Gastroesophageal sphincter (tissue), 4 donors: ENCODE data around the gene ADAMTSL3. TPM values are rescaled to one million over a fixed set of nuclear protein-coding genes. Genes with fewer than 3 reads are reported as not detected.
"Not testable (repeated sequence)": the region's sequence is repeated elsewhere in the genome, so short reads cannot be mapped to it uniquely, and the experiment has no call there.

Experiments used
- ATAC-seq: fragments of 150-250 bp; one replicate; pipeline ENCODE4 v1.9.1; 2016; ENCODE audit warnings: mild to moderate bottlenecking, moderate library complexity
- H3K27ac ChIP-seq, 4 donors: fragments of 200-600 bp; sonication (generic) in 3 of 4; 1 replicate in 3 of 4; 2 replicates in 1 of 4; pipeline ENCODE4 v1.5.1; 2016 to 2019
- H3K27me3 ChIP-seq: fragments of 200-600 bp; sonication (generic); one replicate; pipeline ENCODE4 v1.5.1; 2019
- H3K36me3 ChIP-seq, 2 donors: fragments of 200-600 bp; sonication (generic); one replicate each; pipeline ENCODE4 v1.5.1; 2019; ENCODE audit warnings: control low read depth in 1 of 2
- H3K4me1 ChIP-seq, 3 donors: fragments of 200-600 bp; sonication (generic); 1 replicate in 2 of 3; 2 replicates in 1 of 3; pipeline ENCODE4 v1.5.1; 2016 to 2019; ENCODE audit warnings: control low read depth in 2 of 3
- H3K4me3 ChIP-seq, 2 donors: fragments of 200-600 bp; sonication (generic); one replicate each; pipeline ENCODE4 v1.5.1; 2019; ENCODE audit warnings: mild to moderate bottlenecking in 1 of 2, moderate library complexity in 1 of 2
- H3K9me3 ChIP-seq, 3 donors: fragments of 200-600 bp; sonication (generic); one replicate each; pipeline ENCODE4 v1.5.1; 2017 to 2019; ENCODE audit warnings: control low read depth in 2 of 3
- CTCF ChIP-seq, 4 experiments: fragments of 200-600 bp in 2 of 4; fragments of 450-650 bp in 2 of 4; sonication (generic) in 1 of 4; IDR thresholded peaks; one replicate each; pipeline ENCODE4 v1.5.1; 2017 to 2019; ENCODE audit warnings: antibody characterized with exemption in 4 of 4, mild to moderate bottlenecking in 2 of 4, moderate library complexity in 2 of 4
- POLR2A ChIP-seq, 2 donors: fragments of 450-650 bp; IDR thresholded peaks; one replicate each; pipeline ENCODE4 v1.6.1; 2017; ENCODE audit warnings: antibody characterized with exemption in 2 of 2, mild to moderate bottlenecking in 2 of 2, moderate library complexity in 1 of 2
- POLR2AphosphoS5 ChIP-seq: sonication (generic); formaldehyde crosslinking; IDR thresholded peaks from one replicate; pipeline ENCODE4 v1.6.1; 2017; ENCODE audit warnings: antibody characterized with exemption
- WGBS, 2 donors: methylation state at CpG; one replicate each; pipeline ENCODE4 v1.1.5; 2018; ENCODE audit warnings: low coverage in 1 of 2; 5-methylcytosine and 5-hydroxymethylcytosine counted together
- total RNA-seq, 4 donors: library from RNA; depleted of rRNA; stranded (reverse); fragments of >200 nt; gene quantifications; one replicate each; pipeline ENCODE4 v1.1.0, GENCODE V29; 2016

ADAMTSL3 gene
- total RNA-seq, 4 donors from 2014 or later, result 19.4 to 35.9 (median 24.1) TPM

- no peak overlapping the region for H3K27ac ChIP-seq
- no peak overlapping the region for H3K4me3 ChIP-seq
- peaks cover 0 to 40% (median 0%) of the 10 kb centered on the region in 3 donors for H3K9me3 ChIP-seq
- 77 to 89% methylated on average over 4 to 5 of the region's 5 CpGs for WGBS, 2 donors
- no peaks in the 10 kb centered on the region for H3K27me3 ChIP-seq
- no peak for ATAC-seq
- no peak for TF ChIP-seq POLR2A (IDR thresholded peaks at IDR 0.05)
- no peaks in the 10 kb centered on the region for H3K36me3 ChIP-seq
- no peaks in the 10 kb centered on the region for H3K4me1 ChIP-seq
Observed at GRCh38 chr15:84057714-84058331, 403.9 kb downstream of the ADAMTSL3 start.

- H3K36me3 ChIP-seq, ATAC-seq, H3K4me1 ChIP-seq, H3K4me3 ChIP-seq, H3K27me3 ChIP-seq, H3K27ac ChIP-seq: not testable (repeated sequence)
- 69% methylated on average over 2 of the region's 2 CpGs for WGBS, 2 donors
- peaks cover 0 to 32% (median 0%) of the 10 kb centered on the region in 3 donors for H3K9me3 ChIP-seq
Observed at GRCh38 chr15:84063674-84064073, 409.8 kb downstream of the ADAMTSL3 start.

GRCh38 chr15:84068674-84069073 lies 414.8 kb downstream of the ADAMTSL3 start:
- peaks cover 0 to 11% (median 0%) of the 10 kb centered on the region in 3 donors for H3K9me3 ChIP-seq
- H3K4me3 ChIP-seq, H3K27me3 ChIP-seq, ATAC-seq, H3K4me1 ChIP-seq, H3K27ac ChIP-seq, H3K36me3 ChIP-seq: not testable (repeated sequence)
- WGBS, 2 donors, result 46 to 63% methylated on average over 2 of the region's 2 CpGs

- peaks cover 0 to 15% (median 0%) of the 10 kb centered on the region in 3 donors for H3K9me3 ChIP-seq
- not testable (repeated sequence) for ATAC-seq, H3K36me3 ChIP-seq, H3K27ac ChIP-seq, H3K4me3 ChIP-seq
- 94% methylated on average over 2 of the region's 2 CpGs; no CpG with 5 or more reads in 1 of the 2 donors for WGBS, 2 donors
- peaks cover 0 to 15% (median 4%) of the 10 kb centered on the region in 3 donors for H3K4me1 ChIP-seq
- H3K27me3 ChIP-seq, result peaks cover 47% of the 10 kb centered on the region
Observed at GRCh38 chr15:84078038-84078437, 424.1 kb downstream of the ADAMTSL3 start.

GRCh38 chr15:84079325-84079884 lies 425.5 kb downstream of the ADAMTSL3 start:
- H3K27ac ChIP-seq, result peak overlapping the region in 1 of 4 donors; percentile 62
- not testable (repeated sequence) for ATAC-seq, H3K36me3 ChIP-seq
- peaks cover 0 to 15% (median 4%) of the 10 kb centered on the region in 3 donors for H3K4me1 ChIP-seq
- H3K9me3 ChIP-seq, result peaks cover 0 to 15% (median 0%) of the 10 kb centered on the region in 3 donors
- H3K4me3 ChIP-seq, result peak overlapping the region; percentile 40 to 53
- H3K27me3 ChIP-seq, result peaks cover 51% of the 10 kb centered on the region
- 25 to 66% methylated on average over 3 to 8 of the region's 15 CpGs for WGBS, 2 donors

GRCh38 chr15:84079885-84080777 lies 426.2 kb downstream of the ADAMTSL3 start:
- WGBS, 2 donors, result 5 to 11% methylated on average over 7 to 12 of the region's 65 CpGs
- H3K4me1 ChIP-seq, result peaks cover 0 to 15% (median 4%) of the 10 kb centered on the region in 3 donors
- no peak for TF ChIP-seq POLR2AphosphoS5
- no peak for TF ChIP-seq CTCF (IDR thresholded peaks at IDR 0.05)
- peak overlapping the region; percentile 40 to 53 for H3K4me3 ChIP-seq
- peak; percentile 73 for ATAC-seq
- H3K36me3 ChIP-seq, result no peaks in the 10 kb centered on the region
- peaks cover 51% of the 10 kb centered on the region for H3K27me3 ChIP-seq
- H3K9me3 ChIP-seq, result peaks cover 0 to 15% (median 0%) of the 10 kb centered on the region in 3 donors
- H3K27ac ChIP-seq, result peak overlapping the region in 1 of 4 donors; percentile 62

- H3K36me3 ChIP-seq, ATAC-seq: not testable (repeated sequence)
- WGBS, 2 donors, result 23 to 41% methylated on average over 7 of the region's 9 CpGs
- Histone ChIP-seq H3K4me1 (peaks cover 0 to 15% (median 4%) of the 10 kb centered on the region in 3 donors), H3K9me3 (peaks cover 0 to 15% (median 0%) of the 10 kb centered on the region in 3 donors), H3K27ac (peak overlapping the region in 1 of 4 donors; percentile 62), H3K27me3 (peaks cover 51% of the 10 kb centered on the region), H3K4me3 (peak overlapping the region; percentile 40 to 53)
Observed at GRCh38 chr15:84080778-84081084, 426.8 kb downstream of the ADAMTSL3 start.
